ENCODE results near the gene VPS39.
"Not testable (repeated sequence)": the region's sequence is repeated elsewhere in the genome, so short reads cannot be mapped to it uniquely, and the experiment has no call there.

GRCh38 chr15:42228981-42229380 is 20.9 kb upstream of the VPS39 start:
- TF ChIP-seq, protein P1, sequence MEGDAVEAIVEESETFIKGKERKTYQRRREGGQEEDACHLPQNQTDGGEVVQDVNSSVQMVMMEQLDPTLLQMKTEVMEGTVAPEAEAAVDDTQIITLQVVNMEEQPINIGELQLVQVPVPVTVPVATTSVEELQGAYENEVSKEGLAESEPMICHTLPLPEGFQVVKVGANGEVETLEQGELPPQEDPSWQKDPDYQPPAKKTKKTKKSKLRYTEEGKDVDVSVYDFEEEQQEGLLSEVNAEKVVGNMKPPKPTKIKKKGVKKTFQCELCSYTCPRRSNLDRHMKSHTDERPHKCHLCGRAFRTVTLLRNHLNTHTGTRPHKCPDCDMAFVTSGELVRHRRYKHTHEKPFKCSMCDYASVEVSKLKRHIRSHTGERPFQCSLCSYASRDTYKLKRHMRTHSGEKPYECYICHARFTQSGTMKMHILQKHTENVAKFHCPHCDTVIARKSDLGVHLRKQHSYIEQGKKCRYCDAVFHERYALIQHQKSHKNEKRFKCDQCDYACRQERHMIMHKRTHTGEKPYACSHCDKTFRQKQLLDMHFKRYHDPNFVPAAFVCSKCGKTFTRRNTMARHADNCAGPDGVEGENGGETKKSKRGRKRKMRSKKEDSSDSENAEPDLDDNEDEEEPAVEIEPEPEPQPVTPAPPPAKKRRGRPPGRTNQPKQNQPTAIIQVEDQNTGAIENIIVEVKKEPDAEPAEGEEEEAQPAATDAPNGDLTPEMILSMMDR (conservative IDR thresholded peaks at IDR 0.05; ENCODE audit: low read depth, low read length) = not testable (repeated sequence)
- not testable (repeated sequence) for TF ChIP-seq EZH2 (IDR thresholded peaks at IDR 0.05; ENCODE audit: borderline replicate concordance, low read depth, low read length, poor library complexity, severe bottlenecking)
